HG02798 (cell line): ENCODE data around the gene PRPF19.

Experiments used
- ATAC-seq: cut with Tn5 transposase; IDR thresholded peaks from one replicate; pipeline ENCODE4 v1.9.1; 2021; ENCODE audit warnings: mild to moderate bottlenecking; ENCODE audit not compliant: unreplicated experiment, poor library complexity

Gene PRPF19

GRCh38 chr11:60866911-60867870 is 39.2 kb downstream of the PRPF19 start, which contains the start of gene ZP1:
Gene ZP1, plus strand, starts transcription at chr11:60867542. Its CDS starts 20 bp downstream, at chr11:60867562.
- no peak for ATAC-seq

- ATAC-seq, result no peak
These were observed 41.4 kb downstream of the PRPF19 start for GRCh38 chr11:60864856-60865513.

GRCh38 chr11:60863550-60864521 is 42.5 kb downstream of the PRPF19 start:
- no peak for ATAC-seq

- ATAC-seq, result no peak
These were observed 44.2 kb downstream of the PRPF19 start for GRCh38 chr11:60862171-60862570.

- no peak for ATAC-seq
These were observed 45.4 kb downstream of the PRPF19 start for GRCh38 chr11:60860943-60861342.

GRCh38 chr11:60859616-60860250 is 46.7 kb downstream of the PRPF19 start:
- ATAC-seq, result no peak

- ATAC-seq, result no peak
These were observed 47.5 kb downstream of the PRPF19 start for GRCh38 chr11:60858731-60859464.

GRCh38 chr11:60858236-60858635 is 48.1 kb downstream of the PRPF19 start:
- ATAC-seq, result no peak

GRCh38 chr11:60857378-60858232 is 48.8 kb downstream of the PRPF19 start:
- no peak for ATAC-seq

GRCh38 chr11:60855726-60856633 is 50.4 kb downstream of the PRPF19 start, which contains the start of gene PTGDR2:
Gene PTGDR2, minus strand, starts transcription at chr11:60855950. Its CDS starts 2,228 bp downstream, at chr11:60853722.
- ATAC-seq, result no peak

GRCh38 chr11:60854847-60855725 is 51.3 kb downstream of the PRPF19 start:
- ATAC-seq, result no peak

GRCh38 chr11:60854140-60854846 is 52.1 kb downstream of the PRPF19 start:
- ATAC-seq, result no peak

GRCh38 chr11:60852982-60853950 is 53.1 kb downstream of the PRPF19 start:
- no peak for ATAC-seq
